Liver (tissue), 9 donors: ENCODE data around the gene SLC35B4. TPM values are rescaled to one million over a fixed set of nuclear protein-coding genes. Genes with fewer than 3 reads are reported as not detected.

Source experiments
- DNase-seq: peaks from one replicate; pipeline ENCODE4 v3.0.0-alpha.2; 2017; ENCODE audit warnings: low spot score
- H3K27ac ChIP-seq, 2 donors: one replicate each; pipeline ENCODE4 v1.7.0; 2013; ENCODE audit warnings: inconsistent platforms in 2 of 2, low read length in 2 of 2, control low read depth in 1 of 2, low read depth in 1 of 2, mild to moderate bottlenecking in 1 of 2
- H3K27me3 ChIP-seq, 4 donors: one replicate each; pipeline versions ENCODE4 v1.6.1 to v1.7.0; 2013; ENCODE audit warnings: low read length in 3 of 4, inconsistent platforms in 1 of 4, mild to moderate bottlenecking in 1 of 4, moderate library complexity in 1 of 4; ENCODE audit not compliant: control insufficient read depth in 4 of 4, insufficient read depth in 4 of 4
- H3K36me3 ChIP-seq, 4 donors: one replicate each; pipeline versions ENCODE4 v1.6.1 to v1.7.0; 2013; ENCODE audit warnings: low read length in 3 of 4, mild to moderate bottlenecking in 3 of 4, low read depth in 1 of 4, moderate library complexity in 1 of 4; ENCODE audit not compliant: control insufficient read depth in 4 of 4, insufficient read depth in 3 of 4
- H3K4me1 ChIP-seq, 4 donors: one replicate each; pipeline versions ENCODE4 v1.6.1 to v1.7.0; 2013; ENCODE audit warnings: low read length in 3 of 4, mild to moderate bottlenecking in 3 of 4, moderate library complexity in 1 of 4; ENCODE audit not compliant: control insufficient read depth in 4 of 4, insufficient read depth in 4 of 4
- H3K4me3 ChIP-seq, 3 donors: one replicate each; pipeline versions ENCODE4 v1.6.1 to v1.7.0; 2013; ENCODE audit warnings: low read length in 3 of 3, control low read depth in 1 of 3, low read depth in 1 of 3, mild to moderate bottlenecking in 1 of 3
- H3K9ac ChIP-seq, 2 donors: one replicate each; pipeline ENCODE4 v1.7.0; 2013; ENCODE audit warnings: low read length in 2 of 2, mild to moderate bottlenecking in 2 of 2, moderate library complexity in 2 of 2, control low read depth in 1 of 2, low read depth in 1 of 2
- H3K9me3 ChIP-seq, 4 donors: one replicate each; pipeline versions ENCODE4 v1.6.1 to v1.7.0; 2013; ENCODE audit warnings: low read length in 3 of 4; ENCODE audit not compliant: control insufficient read depth in 4 of 4
- CTCF ChIP-seq: fragments of 150-350 bp; IDR thresholded peaks from 2 replicates; pipeline ENCODE4 v1.5.1; 2017; ENCODE audit warnings: improper control_type of control experiment, low read depth, low read length; ENCODE audit not compliant: missing input control
- EGR1 ChIP-seq, 2 donors: IDR thresholded peaks; 2 replicates each; pipeline ENCODE4 v1.6.1; 2016 to 2018; ENCODE audit warnings: antibody characterized with exemption in 2 of 2, low read depth in 2 of 2
- FOXA1 ChIP-seq: IDR thresholded peaks from 2 replicates; pipeline ENCODE4 v1.6.1; 2016; ENCODE audit warnings: antibody characterized with exemption
- FOXA2 ChIP-seq: IDR thresholded peaks from 2 replicates; pipeline ENCODE4 v1.6.1; 2016; ENCODE audit warnings: antibody characterized with exemption
- GABPA ChIP-seq, 2 donors: IDR thresholded peaks in 1 of 2; conservative IDR thresholded peaks in 1 of 2; 2 replicates each; pipeline ENCODE4 v1.6.1; 2016; ENCODE audit warnings: antibody characterized with exemption in 2 of 2, mild to moderate bottlenecking in 1 of 2, moderate library complexity in 1 of 2
- HNF4A ChIP-seq, 2 donors: conservative IDR thresholded peaks; 2 replicates each; pipeline ENCODE4 v1.6.1; 2016; ENCODE audit warnings: antibody characterized with exemption in 2 of 2, mild to moderate bottlenecking in 2 of 2
- HNF4G ChIP-seq: IDR thresholded peaks from 2 replicates; pipeline ENCODE4 v1.6.1; 2016; ENCODE audit warnings: antibody characterized with exemption
- JUND ChIP-seq, 2 donors: IDR thresholded peaks; 2 replicates each; pipeline ENCODE4 v1.6.1; 2016; ENCODE audit warnings: antibody characterized with exemption in 2 of 2
- MAX ChIP-seq: IDR thresholded peaks from 2 replicates; pipeline ENCODE4 v1.6.1; 2016; ENCODE audit warnings: antibody characterized with exemption
- NR2F2 ChIP-seq: IDR thresholded peaks from 2 replicates; pipeline ENCODE4 v1.6.1; 2016; ENCODE audit warnings: antibody characterized with exemption
- RAD21 ChIP-seq, 2 donors: IDR thresholded peaks; 2 replicates each; pipeline ENCODE4 v1.6.1; 2016; ENCODE audit warnings: antibody characterized with exemption in 2 of 2, mild to moderate bottlenecking in 2 of 2
- RXRA ChIP-seq, 2 donors: IDR thresholded peaks; 2 replicates each; pipeline ENCODE4 v1.6.1; 2017 to 2018; ENCODE audit warnings: antibody characterized with exemption in 2 of 2, mild to moderate bottlenecking in 1 of 2
- SP1 ChIP-seq: IDR thresholded peaks from 2 replicates; pipeline ENCODE4 v1.6.1; 2018; ENCODE audit warnings: antibody characterized with exemption, mild to moderate bottlenecking
- TAF1 ChIP-seq: conservative IDR thresholded peaks from 2 replicates; pipeline ENCODE4 v1.6.1; 2016; ENCODE audit warnings: antibody characterized with exemption, mild to moderate bottlenecking
- YY1 ChIP-seq: IDR thresholded peaks from 2 replicates; pipeline ENCODE4 v1.6.1; 2016; ENCODE audit warnings: antibody characterized with exemption, mild to moderate bottlenecking
- WGBS: extraction: QIAGEN DNeasy Blood & Tissue Kit; methylation state at CpG from one replicate; pipeline ENCODE4 v1.1.7; 2013; 5-methylcytosine and 5-hydroxymethylcytosine counted together
- polyA plus RNA-seq, 2 donors: library from polyadenylated mRNA; stranded (reverse) in 1 of 2; unstranded in 1 of 2; fragments of 200-250 nt in 1 of 2; fragments of >200 nt in 1 of 2; fragmentation: Nextera tagmentation in 1 of 2; extraction: Ambion mirVana in 1 of 2; gene quantifications; one replicate each; pipeline versions ENCODE4 v1.2.1 to v1.2.3, GENCODE V29; 2013 to 2015
- total RNA-seq, 2 donors: library from RNA; depleted of rRNA; stranded (reverse); fragments of >200 nt; gene quantifications; one replicate each; pipeline ENCODE4 v1.2.3, GENCODE V29; 2014
- TF ChIP-seq, protein P1 (sequence below): IDR thresholded peaks from 2 replicates; pipeline ENCODE4 v1.6.1; 2016; ENCODE audit warnings: antibody characterized with exemption
- TF ChIP-seq, protein P2 (sequence below): IDR thresholded peaks from 2 replicates; pipeline ENCODE4 v1.6.1; 2016; ENCODE audit warnings: antibody characterized with exemption
- donor health status: healthy.
- donor health status: healthy.
- donor health status: healthy.
- donor health status: healthy.
- donor health status: healthy.

Gene SLC35B4
- total and polyA plus RNA-seq, 4 donors = 5.7 to 17.7 (median 8.9) TPM

DNA sequence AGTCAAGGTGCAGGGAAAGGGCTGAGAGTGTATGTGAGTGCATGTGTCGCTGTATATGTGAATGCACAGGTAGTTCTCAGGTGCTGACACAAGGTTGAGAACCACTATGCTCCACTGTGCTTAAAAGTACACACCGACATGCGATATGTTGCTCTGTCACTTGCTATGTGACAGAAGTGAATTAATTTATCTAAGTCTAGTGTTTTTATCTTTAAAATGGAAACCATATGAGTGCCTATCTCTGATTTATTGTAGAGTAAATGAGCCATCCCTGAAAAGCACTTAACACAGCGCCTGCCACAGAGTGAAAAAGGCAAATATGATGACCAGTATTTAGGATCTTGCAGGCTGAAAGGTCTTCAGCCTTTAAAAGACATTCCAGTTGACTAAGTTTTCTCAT is 4.9 kb downstream of the SLC35B4 start:
- Histone ChIP-seq H3K4me3 (no peak overlapping the region), H3K27me3 (no peaks in the 10 kb centered on the region), H3K9me3 (no peaks in the 10 kb centered on the region), H3K36me3 (peaks cover 0 to 3% (median 0%) of the 10 kb centered on the region in 4 donors), H3K27ac (no peak overlapping the region), H3K9ac (no peak overlapping the region), H3K4me1 (peaks cover 0 to 15% (median 6%) of the 10 kb centered on the region in 4 donors)
- no peak for TF ChIP-seq TAF1
- over 99% methylated on average over 4 of the region's 4 CpGs for WGBS
- DNase-seq = no peak

GRCh38 chr7:134308548-134308947 is 8.2 kb downstream of the SLC35B4 start:
- H3K4me3 ChIP-seq = no peak overlapping the region
- H3K9ac ChIP-seq = no peak overlapping the region
- H3K4me1 ChIP-seq = peaks cover 0 to 2% (median 0%) of the 10 kb centered on the region in 4 donors
- no peak for DNase-seq
- WGBS = 98% methylated on average over 4 of the region's 4 CpGs
- no peaks in the 10 kb centered on the region for H3K27me3 ChIP-seq
- peaks cover 4 to 15% (median 12%) of the 10 kb centered on the region in 4 donors for H3K36me3 ChIP-seq
- H3K27ac ChIP-seq = no peak overlapping the region
- TF ChIP-seq RXRA (IDR thresholded peaks at IDR 0.05) = no peak
- TF ChIP-seq SP1 = no peak
- no peaks in the 10 kb centered on the region for H3K9me3 ChIP-seq

- Histone ChIP-seq H3K36me3 (peaks cover 4 to 21% (median 16%) of the 10 kb centered on the region in 4 donors), H3K9me3 (no peaks in the 10 kb centered on the region), H3K4me1 (no peaks in the 10 kb centered on the region), H3K4me3 (no peak overlapping the region), H3K9ac (no peak overlapping the region), H3K27me3 (no peaks in the 10 kb centered on the region), H3K27ac (no peak overlapping the region)
- WGBS = 88% methylated on average over 1 of the region's 1 CpG
- DNase-seq = no peak
- TF ChIP-seq SP1 = no peak
- no peak for TF ChIP-seq HNF4A (conservative IDR thresholded peaks at IDR 0.05)
- TF ChIP-seq, protein P1, sequence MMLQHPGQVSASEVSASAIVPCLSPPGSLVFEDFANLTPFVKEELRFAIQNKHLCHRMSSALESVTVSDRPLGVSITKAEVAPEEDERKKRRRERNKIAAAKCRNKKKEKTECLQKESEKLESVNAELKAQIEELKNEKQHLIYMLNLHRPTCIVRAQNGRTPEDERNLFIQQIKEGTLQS = no peak
- TF ChIP-seq RXRA (IDR thresholded peaks at IDR 0.05) = no peak
- no peak for TF ChIP-seq FOXA1
- no peak for TF ChIP-seq CTCF
- no peak for TF ChIP-seq HNF4G
- TF ChIP-seq FOXA2 = no peak
- TF ChIP-seq MAX = no peak
- TF ChIP-seq RAD21 (IDR thresholded peaks at IDR 0.05) = no peak
- TF ChIP-seq YY1 = no peak
- no peak for TF ChIP-seq TAF1
- no peak for TF ChIP-seq JUND (IDR thresholded peaks at IDR 0.05)
Measured at GRCh38 chr7:134307320-134307719, 9.4 kb downstream of the SLC35B4 start.

DNA sequence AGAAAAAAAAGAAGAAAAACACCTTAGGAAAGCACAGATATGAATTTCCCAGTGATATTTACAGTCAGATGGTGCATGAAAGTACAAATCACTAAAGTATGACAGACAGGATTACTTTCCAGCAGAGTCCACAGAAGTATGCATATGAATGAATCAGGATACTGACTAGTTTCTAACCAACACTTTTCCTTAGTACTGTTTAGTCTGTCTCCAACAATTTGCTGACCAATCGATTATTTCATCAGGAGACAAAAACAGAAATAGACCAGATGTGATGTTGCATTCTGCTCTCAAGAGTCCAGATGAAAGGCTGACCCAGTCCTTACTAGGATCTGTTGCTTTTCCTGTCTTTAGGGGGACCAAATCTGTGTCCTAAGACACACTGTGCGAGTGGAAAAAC is 14.6 kb downstream of the SLC35B4 start:
- H3K27me3 ChIP-seq = no peaks in the 10 kb centered on the region
- no peak for DNase-seq
- no peaks in the 10 kb centered on the region for H3K9me3 ChIP-seq
- H3K9ac ChIP-seq = no peak overlapping the region
- H3K4me3 ChIP-seq = no peak overlapping the region
- no peak overlapping the region for H3K27ac ChIP-seq
- H3K4me1 ChIP-seq = no peaks in the 10 kb centered on the region
- peaks cover 9 to 41% (median 37%) of the 10 kb centered on the region in 4 donors for H3K36me3 ChIP-seq
- WGBS = 90% methylated on average over 2 of the region's 2 CpGs
- TF ChIP-seq, protein P1 = no peak
- TF ChIP-seq JUND (IDR thresholded peaks at IDR 0.05) (no peak), CTCF (no peak), EGR1 (IDR thresholded peaks at IDR 0.05; ENCODE audit: low read depth in 2 of 2) (no peak), NR2F2 (no peak), FOXA1 (no peak), SP1 (no peak), GABPA (IDR thresholded peaks at IDR 0.05 in 1 of 2, conservative IDR thresholded peaks at IDR 0.05 in 1 of 2) (no peak), FOXA2 (no peak), YY1 (no peak), RAD21 (IDR thresholded peaks at IDR 0.05) (no peak), HNF4A (conservative IDR thresholded peaks at IDR 0.05) (no peak)
- TF ChIP-seq, protein P2, sequence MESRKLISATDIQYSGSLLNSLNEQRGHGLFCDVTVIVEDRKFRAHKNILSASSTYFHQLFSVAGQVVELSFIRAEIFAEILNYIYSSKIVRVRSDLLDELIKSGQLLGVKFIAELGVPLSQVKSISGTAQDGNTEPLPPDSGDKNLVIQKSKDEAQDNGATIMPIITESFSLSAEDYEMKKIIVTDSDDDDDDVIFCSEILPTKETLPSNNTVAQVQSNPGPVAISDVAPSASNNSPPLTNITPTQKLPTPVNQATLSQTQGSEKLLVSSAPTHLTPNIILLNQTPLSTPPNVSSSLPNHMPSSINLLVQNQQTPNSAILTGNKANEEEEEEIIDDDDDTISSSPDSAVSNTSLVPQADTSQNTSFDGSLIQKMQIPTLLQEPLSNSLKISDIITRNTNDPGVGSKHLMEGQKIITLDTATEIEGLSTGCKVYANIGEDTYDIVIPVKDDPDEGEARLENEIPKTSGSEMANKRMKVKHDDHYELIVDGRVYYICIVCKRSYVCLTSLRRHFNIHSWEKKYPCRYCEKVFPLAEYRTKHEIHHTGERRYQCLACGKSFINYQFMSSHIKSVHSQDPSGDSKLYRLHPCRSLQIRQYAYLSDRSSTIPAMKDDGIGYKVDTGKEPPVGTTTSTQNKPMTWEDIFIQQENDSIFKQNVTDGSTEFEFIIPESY = no peak
